Measurements from ENCODE around the gene SIRT3.
A peak's percentile ranks its signal among the peaks of the same experiment; 100 is the strongest.
"Not testable (repeated sequence)": the region's sequence is repeated elsewhere in the genome, so short reads cannot be mapped to it uniquely, and the experiment has no call there.

DNA sequence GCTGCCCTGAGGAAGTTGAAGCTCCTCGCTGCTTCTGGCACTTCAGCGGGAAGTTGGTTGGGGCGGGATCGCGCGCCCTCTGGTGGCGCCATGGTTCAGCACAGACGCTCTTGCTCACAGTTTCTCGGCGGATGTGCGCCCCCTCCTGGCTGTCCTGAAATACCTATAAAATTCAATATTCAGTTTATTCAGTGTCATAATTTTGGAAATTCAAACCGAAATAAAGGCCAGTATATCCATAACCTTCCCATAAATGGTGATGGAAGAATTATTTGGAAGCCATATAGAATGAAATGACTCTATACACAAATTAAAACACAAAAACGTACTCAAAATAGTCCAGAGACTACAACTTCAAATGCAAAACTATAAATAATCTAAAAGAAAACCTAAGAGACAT is 55.9 kb downstream of the SIRT3 start:
- peak in 1 of 4 experiments; percentile 34 for TF ChIP-seq CTCF (IDR thresholded peaks at IDR 0.05)
- TF ChIP-seq POLR2A, EP300, POLR2AphosphoS5 (IDR thresholded peaks at IDR 0.05): not testable (repeated sequence)
